Measurements from ENCODE around the gene PDSS2.

- TF ChIP-seq POLR2A (IDR thresholded peaks at IDR 0.05; ENCODE audit: low read depth, low read length) (no peak), RAD21 (IDR thresholded peaks at IDR 0.05; ENCODE audit: low read length) (no peak), BHLHE40 (IDR thresholded peaks at IDR 0.05; ENCODE audit: low read depth, low read length) (no peak), CTCF (conservative IDR thresholded peaks at IDR 0.05; ENCODE audit: low read depth, low read length) (no peak), MXI1 (IDR thresholded peaks at IDR 0.05; ENCODE audit: borderline replicate concordance, low read depth, low read length) (no peak), CHD1 (IDR thresholded peaks at IDR 0.05; ENCODE audit: low read depth, low read length) (no peak), NFE2L2 (IDR thresholded peaks at IDR 0.05; ENCODE audit: low read depth, low read length) (no peak), CEBPB (IDR thresholded peaks at IDR 0.05; ENCODE audit: low read depth, low read length) (no peak), MAZ (IDR thresholded peaks at IDR 0.05; ENCODE audit: borderline replicate concordance, low read depth, low read length) (no peak)
- TF ChIP-seq, protein P1, sequence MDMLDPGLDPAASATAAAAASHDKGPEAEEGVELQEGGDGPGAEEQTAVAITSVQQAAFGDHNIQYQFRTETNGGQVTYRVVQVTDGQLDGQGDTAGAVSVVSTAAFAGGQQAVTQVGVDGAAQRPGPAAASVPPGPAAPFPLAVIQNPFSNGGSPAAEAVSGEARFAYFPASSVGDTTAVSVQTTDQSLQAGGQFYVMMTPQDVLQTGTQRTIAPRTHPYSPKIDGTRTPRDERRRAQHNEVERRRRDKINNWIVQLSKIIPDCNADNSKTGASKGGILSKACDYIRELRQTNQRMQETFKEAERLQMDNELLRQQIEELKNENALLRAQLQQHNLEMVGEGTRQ (IDR thresholded peaks at IDR 0.05; ENCODE audit: low read depth, low read length): no peak
Observed at GRCh38 chr6:107122748-107123147, 336.6 kb downstream of the PDSS2 start.

Measured in IMR-90 (cell line).